Measurements from ENCODE around the gene POTEJ.
"Not testable (repeated sequence)": the region's sequence is repeated elsewhere in the genome, so short reads cannot be mapped to it uniquely, and the experiment has no call there.

POTEJ gene

DNA sequence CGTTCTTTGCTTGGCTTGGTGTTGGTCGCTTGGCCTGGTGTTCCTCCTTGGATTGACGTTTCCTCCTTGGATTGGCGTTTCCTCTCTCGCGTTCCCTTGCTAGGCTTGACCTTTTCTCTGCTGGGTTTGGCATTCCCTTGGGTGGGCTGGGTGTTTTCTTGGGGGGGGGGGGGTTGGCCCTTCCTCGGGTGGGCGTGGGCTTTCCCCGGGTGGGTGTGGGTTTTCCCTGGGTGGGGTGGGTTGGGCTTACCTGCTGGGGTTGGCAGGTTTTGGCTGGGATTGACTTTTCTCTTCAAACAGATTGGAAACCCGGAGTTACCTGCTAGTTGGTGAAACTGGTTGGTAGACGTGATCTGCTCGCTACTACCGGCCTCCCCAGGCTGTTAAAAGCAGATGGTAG lies at the start of gene POTEJ:
TSS of gene POTEJ (plus strand) at position 301 of the 400 bp plus-strand sequence. CDS start at position 394, 93 bp downstream.
- DNase-seq = not testable (repeated sequence)

DNA sequence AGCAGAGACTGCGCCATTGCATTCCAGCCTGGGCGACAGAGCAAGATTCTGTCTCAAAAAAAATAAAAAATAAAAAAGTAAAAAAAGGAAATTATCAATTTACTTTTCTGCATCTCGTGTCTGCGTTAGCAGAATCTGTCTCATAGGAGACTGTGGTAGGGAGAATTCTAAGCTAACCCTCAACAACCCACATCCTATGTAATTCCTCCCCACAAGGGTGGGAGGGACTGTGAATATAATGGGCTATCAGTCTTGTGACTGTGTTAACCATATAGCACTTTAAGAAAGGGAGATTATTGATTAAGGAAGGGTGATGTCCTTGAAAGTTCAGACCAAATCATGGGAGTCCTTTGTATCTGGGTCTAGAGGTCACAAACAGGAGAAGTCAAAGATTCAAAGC lies 45.1 kb upstream of the POTEJ start:
- not testable (repeated sequence) for DNase-seq

DNA sequence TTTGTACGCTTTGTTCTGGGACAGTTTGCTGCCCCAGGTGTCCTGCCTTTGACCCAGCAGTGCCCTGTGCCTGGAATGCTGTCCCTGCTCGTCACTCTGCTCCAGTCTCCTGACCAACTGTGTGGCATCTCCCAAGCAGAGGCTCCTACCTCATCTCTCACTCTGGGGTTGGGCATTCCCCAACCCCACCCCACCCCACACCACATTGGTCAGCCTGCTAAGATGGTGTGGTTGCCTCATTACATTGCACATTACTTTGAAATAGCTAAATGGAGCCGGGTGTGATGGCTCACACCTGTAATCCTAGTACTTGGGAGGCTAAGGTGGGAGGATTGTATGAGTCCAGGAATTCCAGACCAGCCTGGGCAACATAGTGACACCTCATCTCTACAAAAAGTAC lies 39.3 kb upstream of the POTEJ start:
- DNase-seq = not testable (repeated sequence)

DNA sequence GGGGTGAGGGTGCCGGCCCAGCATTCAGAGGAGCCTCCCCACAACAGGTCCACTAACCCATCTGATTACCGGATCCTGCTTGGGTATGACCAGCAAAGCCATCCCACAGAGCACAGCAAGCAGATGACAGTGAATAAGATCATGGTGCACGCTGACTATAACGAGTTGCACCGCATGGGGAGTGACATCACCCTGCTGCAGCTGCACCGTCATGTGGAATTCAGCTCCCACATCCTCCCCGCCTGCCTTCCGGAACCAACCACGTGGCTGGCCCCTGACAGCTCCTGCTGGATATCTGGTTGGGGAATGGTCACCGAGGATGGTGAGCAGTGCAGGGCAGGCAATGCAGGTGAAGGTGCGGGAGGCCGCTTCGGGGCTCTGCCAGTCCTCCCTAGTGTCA lies 37.0 kb upstream of the POTEJ start:
- DNase-seq = not testable (repeated sequence)

DNA sequence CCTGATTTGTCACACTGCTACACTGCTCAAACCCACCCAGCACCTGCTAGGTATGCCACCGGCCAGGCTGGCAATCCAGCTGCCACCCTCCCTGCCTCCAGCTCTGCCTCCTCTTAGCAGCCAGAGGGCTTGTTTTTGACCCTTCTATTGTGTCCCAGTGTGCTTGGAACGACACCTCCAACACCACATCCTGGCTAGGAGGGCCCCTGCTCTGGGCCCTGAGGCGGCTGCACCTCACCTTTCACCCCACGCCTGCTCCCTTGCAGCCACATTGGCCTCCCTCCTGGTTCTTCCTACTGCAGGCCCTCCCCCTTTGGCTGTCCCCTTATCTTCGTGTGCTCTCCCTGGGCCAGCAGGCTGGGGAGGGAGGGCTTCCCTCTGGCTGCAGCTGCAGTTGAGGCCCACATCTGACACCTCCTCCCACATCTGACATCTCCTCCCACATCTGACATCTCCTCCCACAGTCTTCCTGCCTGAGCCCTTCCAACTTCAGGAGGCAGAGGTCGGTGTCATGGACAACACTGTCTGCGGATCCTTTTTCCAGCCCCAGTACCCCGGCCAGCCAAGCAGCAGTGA lies 34.9 kb upstream of the POTEJ start:
- DNase-seq = not testable (repeated sequence)

DNA sequence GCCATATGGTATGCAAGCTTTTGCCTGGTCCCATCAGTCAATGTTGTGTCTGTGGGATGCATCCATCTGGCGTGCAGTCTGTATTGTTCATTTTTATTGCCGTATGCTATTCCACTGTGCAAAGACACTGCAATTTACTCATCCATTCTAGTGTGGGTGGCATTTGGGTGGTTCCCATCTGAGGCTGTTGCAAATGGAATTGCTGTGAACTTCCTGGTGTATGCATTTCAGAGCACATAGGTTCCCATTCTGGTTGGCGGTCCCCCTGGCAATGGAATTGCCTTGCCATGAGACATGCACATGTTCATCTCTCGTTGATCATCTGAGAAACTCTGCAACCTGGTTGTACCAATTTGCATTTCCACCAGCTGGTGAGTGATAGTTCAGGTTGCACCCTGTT lies 33.7 kb upstream of the POTEJ start:
- not testable (repeated sequence) for DNase-seq

DNA sequence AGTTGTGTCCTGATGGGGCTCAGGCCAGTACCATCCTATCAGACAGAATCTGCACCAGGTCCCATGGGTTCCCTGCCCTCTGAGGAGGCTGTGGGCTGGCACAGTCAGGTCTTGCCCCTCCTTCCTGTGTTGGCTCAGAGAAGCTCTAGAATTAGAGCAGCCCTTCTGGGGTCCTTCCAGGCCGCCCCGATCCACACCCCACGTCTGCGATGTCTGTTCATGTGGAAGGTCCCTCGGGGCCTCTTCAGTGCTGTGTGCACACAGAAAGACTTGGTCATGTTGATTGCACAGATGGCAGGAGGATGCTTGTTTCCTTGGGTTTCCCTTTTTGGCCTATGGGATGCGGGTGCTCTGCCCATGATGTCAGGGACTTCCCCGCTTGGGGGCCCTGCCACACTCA lies 32.1 kb upstream of the POTEJ start:
- DNase-seq = not testable (repeated sequence)

DNA sequence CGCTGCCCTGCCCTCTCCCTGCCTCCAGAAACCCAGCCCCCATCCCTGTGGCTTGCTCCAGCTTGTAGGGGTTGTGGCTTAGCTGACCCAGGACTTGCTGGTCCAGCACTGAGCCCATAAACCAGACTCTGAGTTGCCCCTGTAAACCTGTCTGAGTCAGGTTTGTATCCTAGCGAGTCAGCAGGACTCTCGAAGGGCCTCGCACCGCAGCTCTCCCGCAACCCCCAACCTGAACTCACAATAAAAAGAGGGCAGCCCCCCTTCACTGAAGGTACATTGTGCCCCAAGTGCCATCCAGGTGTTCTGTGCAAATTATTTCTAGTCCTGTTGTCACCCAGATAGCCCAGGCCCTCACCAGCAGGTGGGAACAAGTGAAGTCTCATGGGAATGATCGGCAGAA lies 29.7 kb upstream of the POTEJ start:
- DNase-seq = not testable (repeated sequence)

DNA sequence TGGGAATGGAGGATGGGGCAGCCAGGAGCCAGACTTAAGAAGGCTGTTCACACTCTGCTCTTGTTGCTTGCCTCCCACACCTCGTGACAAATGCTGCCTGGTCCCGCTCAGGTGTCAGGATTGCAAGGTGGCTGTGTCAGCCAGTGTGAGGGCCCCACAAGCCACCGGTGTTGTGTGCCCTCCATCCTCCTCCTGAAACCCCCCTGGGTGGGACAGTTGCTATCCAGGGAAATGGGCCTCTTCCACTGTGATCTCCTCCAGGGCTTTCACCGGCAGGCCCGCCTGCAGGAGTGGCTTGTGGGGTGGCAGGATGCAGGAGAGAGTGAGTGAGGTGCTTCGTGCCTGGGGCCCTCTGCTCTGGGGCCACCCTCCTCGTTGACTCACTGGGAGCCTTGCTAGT lies 28.3 kb upstream of the POTEJ start:
- DNase-seq = not testable (repeated sequence)

DNA sequence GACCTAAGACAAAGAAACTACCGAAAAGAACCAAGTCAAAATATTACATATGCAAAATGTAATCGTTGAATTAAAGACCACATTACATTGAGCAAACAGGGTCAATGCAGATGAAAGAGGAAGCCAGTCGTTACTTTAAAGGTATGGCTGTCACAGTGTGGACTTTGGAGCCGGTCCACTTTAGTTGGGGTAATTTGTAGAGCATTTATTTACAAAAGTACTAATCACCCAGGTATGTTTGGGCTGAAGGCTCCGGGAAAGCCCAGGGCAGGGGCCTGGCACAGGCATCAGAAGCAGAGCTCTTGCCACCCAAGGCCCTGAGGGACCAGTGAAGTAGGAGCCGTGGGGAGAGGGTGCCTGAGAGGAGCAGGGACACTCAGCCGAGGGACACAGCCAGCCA lies 27.7 kb upstream of the POTEJ start:
- DNase-seq = not testable (repeated sequence)

DNA sequence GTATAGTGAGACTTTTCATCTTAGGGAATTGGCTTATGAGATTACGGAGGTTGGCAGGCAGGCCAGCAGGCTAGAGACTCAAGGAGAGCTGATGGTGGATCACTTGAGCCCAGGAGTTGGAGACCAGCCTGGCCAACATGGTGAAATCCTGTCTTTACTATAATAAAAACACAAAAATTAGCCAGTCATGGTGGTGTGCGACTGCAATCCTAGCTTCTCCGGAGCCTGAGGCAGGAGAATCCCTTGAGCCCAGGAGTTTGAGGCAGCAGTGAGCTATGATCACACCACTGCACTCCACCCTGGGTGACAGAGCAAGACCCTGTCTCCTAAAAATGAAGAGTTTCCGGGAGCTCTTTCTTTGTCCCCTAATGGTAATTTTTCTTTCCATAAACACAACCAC lies 26.5 kb upstream of the POTEJ start:
- not testable (repeated sequence) for DNase-seq

DNA sequence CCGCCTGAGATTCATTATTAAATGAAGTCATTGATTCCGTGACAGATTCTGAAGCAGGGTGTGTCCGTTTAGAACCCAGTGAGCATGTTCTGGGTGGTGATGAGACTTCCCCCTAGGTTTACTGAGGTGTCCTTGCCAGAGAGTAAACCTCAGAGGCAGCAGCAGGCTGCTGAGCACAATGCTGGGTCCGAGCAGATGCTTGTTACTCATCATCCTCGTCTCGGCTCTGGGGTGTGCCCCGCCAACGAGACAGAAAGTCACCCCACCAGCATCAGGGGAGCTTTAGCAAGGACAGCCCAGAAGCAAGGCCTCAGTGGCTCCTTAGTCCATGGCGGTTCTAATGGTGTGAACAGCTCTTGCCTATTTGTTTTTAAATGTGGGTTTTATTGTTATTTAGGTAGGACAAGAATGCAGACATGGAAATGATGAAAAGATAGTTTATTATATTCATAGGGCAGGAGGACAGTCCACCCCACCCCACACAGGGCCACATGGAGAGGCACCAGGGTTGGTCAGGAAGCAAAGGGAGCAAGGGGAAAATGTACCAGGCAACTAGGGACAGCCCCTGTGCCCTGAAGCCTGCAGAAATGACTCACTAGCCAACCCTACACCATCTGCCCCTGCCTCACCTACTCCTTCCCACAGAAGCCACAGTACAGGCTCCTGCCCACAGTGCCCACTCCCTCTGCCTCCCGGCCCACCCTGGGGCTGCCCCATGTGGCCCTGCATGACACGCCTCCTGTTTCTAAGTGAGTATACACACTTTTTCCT lies 22.4 kb upstream of the POTEJ start:
- not testable (repeated sequence) for DNase-seq

DNA sequence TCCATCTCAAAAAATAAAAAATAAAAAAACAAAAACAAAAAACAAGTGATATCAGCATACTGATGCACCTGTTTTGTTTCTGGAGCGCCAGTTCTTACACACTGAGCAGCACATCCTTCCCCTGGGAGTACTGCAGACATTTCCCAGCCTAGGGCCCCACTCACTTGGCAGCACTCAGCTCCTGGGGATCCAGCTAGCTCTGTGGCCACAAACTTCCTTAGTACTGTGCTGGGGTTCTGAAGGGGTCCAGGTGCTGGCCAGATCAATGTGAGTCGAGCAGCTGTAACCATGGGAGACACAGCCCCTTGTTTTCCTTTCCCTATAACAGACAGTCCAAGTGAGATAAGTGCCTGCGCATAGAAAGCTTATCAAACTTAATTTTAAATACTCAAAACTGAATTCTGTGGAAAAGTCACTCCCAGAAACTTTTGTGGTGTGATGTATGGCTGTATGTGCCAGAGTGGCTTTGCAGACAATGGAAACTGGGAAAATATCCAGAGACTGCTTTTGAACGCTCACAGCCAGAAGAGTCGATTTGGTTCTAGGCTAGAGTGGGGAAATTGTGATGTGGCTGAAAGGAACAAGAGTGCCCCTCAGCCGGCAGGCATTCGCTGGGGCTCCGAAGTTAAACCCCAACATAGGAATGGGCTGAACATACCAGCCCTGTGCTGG lies 20.9 kb upstream of the POTEJ start:
- DNase-seq = not testable (repeated sequence)

DNA sequence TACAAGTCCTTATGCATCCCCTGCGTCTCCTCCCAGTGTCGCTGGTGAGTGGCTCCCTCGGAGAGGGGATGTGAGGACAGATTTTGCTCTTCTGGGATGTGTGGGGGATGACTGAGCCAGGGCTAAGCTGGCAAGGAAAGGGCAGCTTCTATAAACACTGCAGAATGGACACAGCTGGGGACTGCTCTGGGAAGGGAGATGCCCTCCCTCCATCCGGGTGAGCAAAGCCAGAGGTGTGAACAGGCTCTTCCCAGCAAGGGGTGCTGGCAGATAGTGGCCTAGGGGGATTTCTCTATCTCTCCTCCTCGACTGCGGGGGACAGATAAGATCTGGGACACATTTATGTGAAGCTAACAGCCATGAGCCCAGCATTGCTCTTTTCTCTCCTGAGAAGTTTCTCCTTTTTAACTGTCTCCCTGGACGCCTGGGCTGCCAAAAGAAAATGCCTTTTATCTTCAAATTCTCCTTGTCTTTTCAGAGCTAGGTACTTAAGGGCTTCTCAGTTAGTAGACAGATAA lies 20.3 kb upstream of the POTEJ start:
- DNase-seq = not testable (repeated sequence)

DNA sequence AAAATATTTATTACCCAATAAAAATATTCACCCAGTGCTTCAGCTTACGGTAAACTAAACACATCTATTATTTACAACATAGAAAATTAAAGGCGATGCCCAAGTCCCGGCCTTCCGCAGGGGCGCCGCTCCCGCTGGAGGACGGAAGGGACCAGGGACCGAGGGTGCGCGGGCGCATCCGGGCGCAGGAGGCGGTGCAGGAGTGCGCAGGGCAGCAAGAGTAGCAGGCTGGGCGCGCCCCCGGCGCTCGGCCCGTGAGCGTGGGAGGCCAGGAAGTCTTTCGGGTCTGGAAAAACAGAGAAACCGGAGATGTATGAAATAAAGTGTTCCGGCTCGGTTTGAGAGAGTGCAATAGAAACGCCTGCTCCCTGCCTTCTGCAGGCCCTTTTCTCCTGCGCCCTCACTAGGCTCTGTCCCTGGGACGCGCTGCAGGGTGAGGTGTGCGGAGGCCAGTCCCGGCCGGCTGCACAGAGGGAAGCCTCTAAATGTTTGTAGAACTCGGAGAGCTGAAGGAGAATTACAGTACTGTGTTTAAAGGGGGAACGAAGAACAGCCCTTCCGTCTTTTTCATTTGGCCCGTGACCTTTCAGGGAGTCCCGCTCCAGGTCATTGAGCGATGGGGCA lies 18.3 kb upstream of the POTEJ start:
- DNase-seq = not testable (repeated sequence)

DNA sequence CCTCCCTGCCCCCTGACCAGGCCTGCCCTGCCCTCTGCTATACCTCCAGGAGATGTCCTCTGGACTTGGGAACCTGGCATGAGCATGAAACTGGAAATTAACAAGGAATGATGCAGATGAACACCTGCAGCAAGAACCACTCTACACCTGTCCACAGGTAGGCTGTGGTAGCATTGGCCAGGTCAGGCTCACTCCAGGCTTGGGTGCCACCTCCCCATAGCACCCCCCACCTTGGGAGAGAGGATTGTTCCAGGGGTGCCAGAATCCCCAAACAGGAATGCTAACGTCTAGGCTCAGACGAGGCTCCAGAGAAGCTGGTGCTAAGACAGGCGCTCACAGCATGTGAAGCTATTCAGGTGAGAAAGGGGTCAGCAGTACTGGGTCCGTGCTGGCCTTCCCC lies 17.2 kb upstream of the POTEJ start:
- not testable (repeated sequence) for DNase-seq

DNA sequence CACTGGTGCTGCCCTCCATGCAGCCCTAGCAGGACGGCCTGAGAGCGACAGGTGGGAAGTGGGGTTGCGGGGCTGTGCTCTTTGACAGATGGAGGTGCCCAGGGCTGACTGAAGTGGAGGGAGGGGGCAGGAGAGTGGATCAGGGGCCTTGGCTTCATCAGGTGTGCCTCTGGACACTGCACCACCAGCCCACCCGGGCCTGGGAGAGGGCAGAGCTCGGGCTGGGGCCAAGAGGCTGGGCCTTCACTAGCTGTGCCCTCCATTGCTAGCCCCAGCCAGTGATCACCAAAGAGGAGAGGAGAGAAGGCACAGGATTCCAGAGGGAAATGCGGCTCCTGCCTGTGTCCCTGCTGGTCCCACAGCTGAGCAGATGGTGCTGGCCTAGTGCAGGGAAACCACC lies 14.5 kb upstream of the POTEJ start:
- not testable (repeated sequence) for DNase-seq

DNA sequence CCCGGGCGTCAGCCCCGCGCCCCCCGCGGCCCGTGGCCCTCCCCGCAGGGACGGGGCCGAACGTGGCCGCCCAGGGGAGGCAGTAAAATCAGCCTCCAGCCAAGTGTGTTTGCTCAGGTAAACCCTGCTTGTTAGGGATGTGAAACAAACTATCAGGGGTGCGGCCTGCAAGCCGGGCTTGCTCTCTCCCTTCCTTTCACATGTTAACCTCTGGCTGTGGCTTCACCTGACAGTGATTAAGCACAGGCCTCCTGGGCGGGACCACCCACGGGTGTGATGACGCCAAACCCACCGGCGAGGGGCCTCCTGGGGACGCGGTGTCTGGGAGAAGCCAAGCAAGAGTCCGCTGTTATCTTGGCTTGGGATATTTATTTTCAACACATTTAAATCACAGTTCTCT lies 13.2 kb upstream of the POTEJ start:
- DNase-seq = not testable (repeated sequence)

DNA sequence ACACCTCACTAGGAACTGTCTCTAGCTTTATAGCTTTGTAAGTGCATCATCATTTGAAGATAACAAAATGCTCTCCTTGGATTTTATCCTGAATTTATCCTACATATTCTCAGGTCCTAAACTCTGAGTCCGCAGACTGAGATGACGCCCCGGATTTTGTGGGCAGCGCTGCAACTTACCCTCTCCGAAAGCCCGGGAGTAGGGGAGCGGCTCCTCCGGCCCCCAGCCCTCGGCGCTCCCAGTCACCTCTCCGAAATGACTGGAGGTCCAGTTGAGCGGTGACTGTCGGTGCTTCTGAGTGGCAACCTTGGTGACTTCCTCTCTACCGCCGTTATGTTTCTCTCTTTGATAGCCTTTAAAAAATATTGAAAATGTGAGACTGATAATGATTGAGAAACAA lies 12.8 kb upstream of the POTEJ start:
- not testable (repeated sequence) for DNase-seq

DNA sequence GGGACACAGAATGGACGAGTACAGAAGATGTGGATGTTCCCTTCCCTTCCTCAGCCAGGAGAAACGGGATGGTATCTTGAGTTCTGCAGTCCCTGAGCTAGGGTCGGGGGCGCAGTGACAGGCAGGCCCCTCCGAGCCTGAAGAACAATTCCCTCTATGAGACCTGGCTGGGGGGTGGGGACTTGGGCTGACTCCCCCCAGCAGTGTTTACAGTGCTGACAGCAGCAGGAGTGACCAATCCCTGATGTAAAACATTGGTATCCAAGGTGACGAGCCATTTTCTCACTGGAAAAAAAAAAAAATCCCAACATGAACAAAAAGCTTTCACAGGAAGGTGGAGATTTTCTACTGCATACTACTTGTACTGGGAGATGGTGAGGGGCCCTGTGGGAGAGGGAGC lies 11.8 kb upstream of the POTEJ start, which contains the start of gene CFC1:
TSS of gene CFC1 (minus strand) at position 183 of the 400 bp plus-strand sequence. CDS start 288 bp downstream, outside the sequence.
- not testable (repeated sequence) for DNase-seq

DNA sequence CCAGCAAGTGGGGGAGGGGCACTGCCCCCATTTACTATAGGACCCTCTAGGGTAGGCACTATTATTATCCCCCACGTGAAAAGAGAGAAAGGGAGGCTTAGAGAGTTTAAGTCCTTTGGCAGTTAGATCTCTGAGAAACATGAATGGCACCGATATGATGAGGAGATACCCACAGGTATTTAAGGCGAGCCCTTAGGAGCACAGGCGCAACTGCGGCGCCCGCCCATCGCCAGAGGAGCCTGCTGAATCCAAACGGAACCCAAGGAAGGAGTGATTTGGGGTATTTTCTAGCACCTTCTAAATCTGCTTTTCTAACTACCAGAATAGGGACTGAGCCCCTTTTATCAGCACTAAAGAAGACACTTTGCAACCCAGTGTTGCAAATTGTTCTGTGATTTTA lies 11.3 kb upstream of the POTEJ start:
- not testable (repeated sequence) for DNase-seq

DNA sequence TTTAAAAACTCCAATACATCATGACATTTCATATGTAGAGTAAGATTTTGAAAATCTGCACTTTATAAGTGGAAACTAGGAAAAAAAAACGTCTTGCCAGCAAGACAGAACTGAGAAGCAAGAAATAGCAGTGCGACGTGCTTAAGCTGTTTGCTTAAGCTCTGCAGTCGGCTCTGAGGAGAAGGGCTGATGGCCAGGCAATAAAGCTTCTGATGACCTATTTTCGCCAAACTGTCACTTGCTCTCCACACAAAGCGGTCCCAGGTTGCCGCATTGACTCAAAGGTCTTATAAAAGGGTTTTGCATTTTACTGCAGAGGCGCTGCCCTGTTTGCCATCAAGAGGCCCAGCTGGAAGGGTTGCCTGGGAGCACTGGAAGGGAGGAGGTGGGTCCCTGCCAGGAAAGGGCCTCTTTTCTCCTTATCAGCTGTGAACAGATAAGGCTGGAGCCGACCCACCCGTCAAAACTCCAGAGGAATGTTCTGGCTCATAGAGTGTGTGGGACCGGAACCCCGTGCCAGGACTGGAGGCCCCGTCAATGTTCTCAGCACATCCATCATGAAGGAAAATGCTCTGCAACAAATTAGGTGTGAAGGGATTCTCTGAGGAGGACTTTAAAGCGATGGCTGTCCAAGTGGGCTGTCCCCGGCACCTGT lies 9.5 kb upstream of the POTEJ start:
- not testable (repeated sequence) for DNase-seq

Data from COR-L47 (cell line).